ENCODE data around the gene NMRK2.

DNA sequence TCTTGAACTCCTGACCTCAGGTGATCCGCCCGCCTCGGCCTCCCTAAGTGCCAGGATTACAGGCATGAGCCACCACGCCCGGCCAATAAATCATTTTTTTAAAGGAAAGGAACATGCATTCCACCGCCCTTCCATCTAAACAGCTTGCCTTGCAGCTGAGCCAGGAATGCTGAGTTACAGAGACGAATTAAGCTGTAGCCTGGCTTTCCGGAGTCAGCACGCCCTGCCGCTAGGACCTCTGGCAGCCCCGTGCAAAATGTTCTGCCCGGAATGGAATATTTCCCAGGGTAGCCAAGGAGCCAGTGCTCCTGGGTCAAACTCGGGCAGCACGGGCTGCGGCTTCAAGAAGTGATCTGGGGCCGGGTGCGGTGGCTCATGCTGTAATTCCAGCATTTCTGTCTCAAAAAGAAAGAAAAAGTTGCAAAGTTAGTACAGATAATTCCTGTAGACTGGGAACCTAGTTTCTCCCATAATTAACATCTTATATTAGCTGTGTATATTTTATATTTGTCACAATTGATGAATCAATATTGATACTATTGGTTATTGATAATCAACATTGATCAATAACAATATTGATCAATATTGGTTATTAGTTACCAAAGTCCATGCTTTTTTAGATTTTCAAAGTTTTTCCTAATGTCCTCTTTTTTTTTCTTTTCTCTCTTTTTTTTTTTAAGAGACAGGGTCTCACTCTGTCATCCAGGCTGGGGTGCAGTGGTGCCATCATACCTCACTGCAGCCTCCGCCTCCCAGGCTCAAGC is 33.2 kb upstream of the NMRK2 start:
- TF ChIP-seq, protein P1, sequence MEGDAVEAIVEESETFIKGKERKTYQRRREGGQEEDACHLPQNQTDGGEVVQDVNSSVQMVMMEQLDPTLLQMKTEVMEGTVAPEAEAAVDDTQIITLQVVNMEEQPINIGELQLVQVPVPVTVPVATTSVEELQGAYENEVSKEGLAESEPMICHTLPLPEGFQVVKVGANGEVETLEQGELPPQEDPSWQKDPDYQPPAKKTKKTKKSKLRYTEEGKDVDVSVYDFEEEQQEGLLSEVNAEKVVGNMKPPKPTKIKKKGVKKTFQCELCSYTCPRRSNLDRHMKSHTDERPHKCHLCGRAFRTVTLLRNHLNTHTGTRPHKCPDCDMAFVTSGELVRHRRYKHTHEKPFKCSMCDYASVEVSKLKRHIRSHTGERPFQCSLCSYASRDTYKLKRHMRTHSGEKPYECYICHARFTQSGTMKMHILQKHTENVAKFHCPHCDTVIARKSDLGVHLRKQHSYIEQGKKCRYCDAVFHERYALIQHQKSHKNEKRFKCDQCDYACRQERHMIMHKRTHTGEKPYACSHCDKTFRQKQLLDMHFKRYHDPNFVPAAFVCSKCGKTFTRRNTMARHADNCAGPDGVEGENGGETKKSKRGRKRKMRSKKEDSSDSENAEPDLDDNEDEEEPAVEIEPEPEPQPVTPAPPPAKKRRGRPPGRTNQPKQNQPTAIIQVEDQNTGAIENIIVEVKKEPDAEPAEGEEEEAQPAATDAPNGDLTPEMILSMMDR (IDR thresholded peaks at IDR 0.05; ENCODE audit: low read depth, low read length, missing input control): no peak
- TF ChIP-seq JUND (IDR thresholded peaks at IDR 0.05): no peak
- TF ChIP-seq, protein P2, sequence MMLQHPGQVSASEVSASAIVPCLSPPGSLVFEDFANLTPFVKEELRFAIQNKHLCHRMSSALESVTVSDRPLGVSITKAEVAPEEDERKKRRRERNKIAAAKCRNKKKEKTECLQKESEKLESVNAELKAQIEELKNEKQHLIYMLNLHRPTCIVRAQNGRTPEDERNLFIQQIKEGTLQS (IDR thresholded peaks at IDR 0.05): no peak
- TF ChIP-seq YY1 (IDR thresholded peaks at IDR 0.05): no peak
- TF ChIP-seq, protein P3, sequence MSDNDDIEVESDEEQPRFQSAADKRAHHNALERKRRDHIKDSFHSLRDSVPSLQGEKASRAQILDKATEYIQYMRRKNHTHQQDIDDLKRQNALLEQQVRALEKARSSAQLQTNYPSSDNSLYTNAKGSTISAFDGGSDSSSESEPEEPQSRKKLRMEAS (IDR thresholded peaks at IDR 0.05): no peak
- TF ChIP-seq SP1 (IDR thresholded peaks at IDR 0.05): no peak
- no peak for TF ChIP-seq RXRA (IDR thresholded peaks at IDR 0.05)
- no peak for TF ChIP-seq RAD21 (IDR thresholded peaks at IDR 0.05)
- TF ChIP-seq, protein P4, sequence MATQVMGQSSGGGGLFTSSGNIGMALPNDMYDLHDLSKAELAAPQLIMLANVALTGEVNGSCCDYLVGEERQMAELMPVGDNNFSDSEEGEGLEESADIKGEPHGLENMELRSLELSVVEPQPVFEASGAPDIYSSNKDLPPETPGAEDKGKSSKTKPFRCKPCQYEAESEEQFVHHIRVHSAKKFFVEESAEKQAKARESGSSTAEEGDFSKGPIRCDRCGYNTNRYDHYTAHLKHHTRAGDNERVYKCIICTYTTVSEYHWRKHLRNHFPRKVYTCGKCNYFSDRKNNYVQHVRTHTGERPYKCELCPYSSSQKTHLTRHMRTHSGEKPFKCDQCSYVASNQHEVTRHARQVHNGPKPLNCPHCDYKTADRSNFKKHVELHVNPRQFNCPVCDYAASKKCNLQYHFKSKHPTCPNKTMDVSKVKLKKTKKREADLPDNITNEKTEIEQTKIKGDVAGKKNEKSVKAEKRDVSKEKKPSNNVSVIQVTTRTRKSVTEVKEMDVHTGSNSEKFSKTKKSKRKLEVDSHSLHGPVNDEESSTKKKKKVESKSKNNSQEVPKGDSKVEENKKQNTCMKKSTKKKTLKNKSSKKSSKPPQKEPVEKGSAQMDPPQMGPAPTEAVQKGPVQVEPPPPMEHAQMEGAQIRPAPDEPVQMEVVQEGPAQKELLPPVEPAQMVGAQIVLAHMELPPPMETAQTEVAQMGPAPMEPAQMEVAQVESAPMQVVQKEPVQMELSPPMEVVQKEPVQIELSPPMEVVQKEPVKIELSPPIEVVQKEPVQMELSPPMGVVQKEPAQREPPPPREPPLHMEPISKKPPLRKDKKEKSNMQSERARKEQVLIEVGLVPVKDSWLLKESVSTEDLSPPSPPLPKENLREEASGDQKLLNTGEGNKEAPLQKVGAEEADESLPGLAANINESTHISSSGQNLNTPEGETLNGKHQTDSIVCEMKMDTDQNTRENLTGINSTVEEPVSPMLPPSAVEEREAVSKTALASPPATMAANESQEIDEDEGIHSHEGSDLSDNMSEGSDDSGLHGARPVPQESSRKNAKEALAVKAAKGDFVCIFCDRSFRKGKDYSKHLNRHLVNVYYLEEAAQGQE (IDR thresholded peaks at IDR 0.05): no peak
- TF ChIP-seq, protein P5, sequence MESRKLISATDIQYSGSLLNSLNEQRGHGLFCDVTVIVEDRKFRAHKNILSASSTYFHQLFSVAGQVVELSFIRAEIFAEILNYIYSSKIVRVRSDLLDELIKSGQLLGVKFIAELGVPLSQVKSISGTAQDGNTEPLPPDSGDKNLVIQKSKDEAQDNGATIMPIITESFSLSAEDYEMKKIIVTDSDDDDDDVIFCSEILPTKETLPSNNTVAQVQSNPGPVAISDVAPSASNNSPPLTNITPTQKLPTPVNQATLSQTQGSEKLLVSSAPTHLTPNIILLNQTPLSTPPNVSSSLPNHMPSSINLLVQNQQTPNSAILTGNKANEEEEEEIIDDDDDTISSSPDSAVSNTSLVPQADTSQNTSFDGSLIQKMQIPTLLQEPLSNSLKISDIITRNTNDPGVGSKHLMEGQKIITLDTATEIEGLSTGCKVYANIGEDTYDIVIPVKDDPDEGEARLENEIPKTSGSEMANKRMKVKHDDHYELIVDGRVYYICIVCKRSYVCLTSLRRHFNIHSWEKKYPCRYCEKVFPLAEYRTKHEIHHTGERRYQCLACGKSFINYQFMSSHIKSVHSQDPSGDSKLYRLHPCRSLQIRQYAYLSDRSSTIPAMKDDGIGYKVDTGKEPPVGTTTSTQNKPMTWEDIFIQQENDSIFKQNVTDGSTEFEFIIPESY (IDR thresholded peaks at IDR 0.05): no peak
- no peak for TF ChIP-seq GABPA (IDR thresholded peaks at IDR 0.05 in 1 of 2, conservative IDR thresholded peaks at IDR 0.05 in 1 of 2)
- no peak for TF ChIP-seq TAF1 (conservative IDR thresholded peaks at IDR 0.05)

Data from liver (tissue), 3 donors.